Dedifferentiated amniotic fluid mesenchymal stem cell (primary cell): Measurements from ENCODE around the gene POC1B.
"Not testable (repeated sequence)": the region's sequence is repeated elsewhere in the genome, so short reads cannot be mapped to it uniquely, and the experiment has no call there.

Experiments
- DNase-seq: peaks from one replicate; pipeline ENCODE4 v3.0.0-alpha.2; 2016; ENCODE audit errors: extremely low spot score

The POC1B gene

GRCh38 chr12:89468017-89468416 is 57.8 kb downstream of the POC1B start:
- DNase-seq, result no peak

- no peak for DNase-seq
Observed at GRCh38 chr12:89464974-89465592, 60.8 kb downstream of the POC1B start.

- DNase-seq, result peak; percentile 89
Observed at GRCh38 chr12:89461649-89462612, 63.9 kb downstream of the POC1B start.

GRCh38 chr12:89461190-89461589 is 64.7 kb downstream of the POC1B start:
- DNase-seq, result no peak

DNA sequence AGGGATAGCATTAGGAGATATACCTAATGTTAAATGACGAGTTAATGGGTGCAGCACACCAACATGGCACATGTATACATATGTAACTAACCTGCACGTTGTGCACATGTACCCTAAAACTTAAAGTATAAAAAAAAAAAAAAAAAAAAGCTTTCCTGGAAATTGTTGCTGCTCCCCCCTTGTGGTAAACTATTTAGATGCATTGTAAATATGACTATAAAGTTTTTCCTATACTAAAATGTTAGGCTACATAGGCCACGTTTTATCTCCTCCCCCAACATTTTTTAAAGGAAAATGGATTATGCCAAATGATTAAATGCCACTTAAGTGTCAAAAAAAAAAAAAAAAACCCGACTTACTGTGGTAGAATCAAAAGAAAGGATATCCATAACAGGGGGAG is 66.6 kb downstream of the POC1B start:
- not testable (repeated sequence) for DNase-seq

GRCh38 chr12:89456565-89456964 is 69.3 kb downstream of the POC1B start:
- no peak for DNase-seq

GRCh38 chr12:89454080-89454848 is 71.6 kb downstream of the POC1B start:
- DNase-seq, result no peak

GRCh38 chr12:89453121-89453978 is 72.5 kb downstream of the POC1B start:
- DNase-seq, result peak; percentile 49

DNA sequence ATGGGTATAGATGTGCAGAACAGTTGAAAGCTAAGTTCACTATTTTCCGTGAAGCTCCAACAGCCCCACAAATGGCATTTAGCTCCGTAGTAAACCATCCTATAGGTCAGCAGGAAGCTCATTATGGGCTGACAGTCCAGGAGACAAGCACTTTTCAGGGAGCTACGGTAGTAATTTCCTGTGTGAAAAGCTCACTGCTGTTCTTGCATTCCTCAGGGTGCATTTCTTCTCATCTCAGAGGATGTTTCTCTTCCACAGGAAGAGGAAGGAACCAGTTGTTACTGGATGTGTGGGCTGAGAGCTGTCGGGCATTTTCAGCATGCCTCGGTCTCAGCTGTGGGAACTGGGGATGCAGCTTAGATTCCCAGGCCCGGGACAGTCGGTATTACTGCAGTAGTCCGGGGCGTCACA is 74.0 kb downstream of the POC1B start:
- peak; percentile 21 for DNase-seq

DNA sequence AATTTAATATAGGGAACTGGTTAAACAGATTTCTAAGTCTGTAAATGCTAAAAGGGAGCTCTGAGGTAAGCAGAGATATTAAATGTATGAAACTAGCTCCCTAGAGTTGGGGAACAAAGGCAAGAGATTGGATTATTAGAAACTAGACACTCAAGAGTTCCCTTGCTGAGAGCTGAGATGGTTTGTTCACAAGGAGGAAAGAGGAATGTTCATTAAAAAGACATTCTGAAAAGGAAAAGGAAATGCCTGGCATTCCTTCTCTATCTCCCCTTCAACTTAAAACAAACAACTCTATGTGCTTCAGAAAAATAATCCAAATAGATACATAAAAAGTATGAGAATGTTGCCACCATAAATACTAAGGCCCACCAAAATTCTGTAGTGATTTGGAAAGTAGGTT is 74.9 kb downstream of the POC1B start:
- DNase-seq, result no peak

- DNase-seq, result no peak
Observed at GRCh38 chr12:89448951-89449371, 76.9 kb downstream of the POC1B start.

- DNase-seq, result no peak
Observed at GRCh38 chr12:89448526-89448925, 77.3 kb downstream of the POC1B start.

DNA sequence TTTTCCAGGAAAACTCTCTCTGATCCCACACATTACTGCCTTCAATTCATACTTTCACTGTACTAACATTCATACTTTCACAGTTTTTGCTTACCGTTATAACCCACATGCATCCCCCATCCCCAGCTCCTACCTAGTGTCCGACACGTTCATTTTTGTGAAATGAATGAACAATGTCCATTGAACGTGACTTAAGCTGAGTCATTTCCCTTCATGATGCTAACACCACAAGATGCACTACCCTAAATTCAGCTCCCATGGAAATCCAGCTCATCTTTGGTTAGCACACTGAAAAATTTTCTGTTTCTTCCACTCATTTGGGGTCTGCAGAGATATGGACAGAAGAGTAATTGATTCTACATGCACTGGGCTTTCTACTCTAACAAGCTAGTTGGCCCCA is 85.9 kb downstream of the POC1B start:
- no peak for DNase-seq

DNA sequence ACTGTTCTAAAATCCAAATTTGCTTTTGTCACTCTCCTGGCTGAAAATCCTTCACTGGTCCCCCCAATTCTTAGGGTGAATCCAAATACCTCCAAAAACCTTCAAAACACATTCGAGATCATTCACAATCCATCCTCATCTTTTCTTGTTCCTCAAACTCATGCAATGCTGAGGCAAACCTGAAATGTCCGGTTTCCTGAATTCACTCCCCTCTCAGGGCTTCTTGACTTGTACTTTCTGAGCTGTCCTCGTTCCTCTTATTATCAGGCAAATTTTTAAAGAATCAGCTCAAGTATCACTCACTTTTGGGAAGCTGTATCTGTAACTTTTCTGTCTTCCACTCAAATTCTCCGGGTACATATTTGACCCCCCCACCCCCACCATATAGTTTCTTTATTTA is 88.6 kb downstream of the POC1B start:
- DNase-seq, result no peak

- DNase-seq, result no peak
Observed at GRCh38 chr12:89436062-89436461, 89.8 kb downstream of the POC1B start.

DNA sequence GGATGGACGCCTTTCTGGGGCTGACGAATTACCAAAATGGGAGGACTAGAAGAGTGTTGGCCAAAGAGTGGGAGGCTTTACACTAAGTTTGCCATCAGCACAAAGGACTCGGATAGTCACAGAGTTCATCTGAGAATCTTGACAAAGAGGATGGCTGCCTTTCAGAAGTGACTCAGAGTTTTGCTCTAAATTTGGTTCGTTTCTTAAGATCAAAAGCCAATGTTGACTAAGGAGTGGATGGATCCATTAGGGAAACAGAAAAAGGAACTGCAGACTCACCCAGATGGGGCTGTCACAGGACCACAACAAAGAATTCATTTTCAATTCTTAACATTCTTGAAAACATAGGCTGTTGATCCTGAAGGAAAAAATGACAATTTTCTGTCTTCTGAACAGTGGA is 92.2 kb downstream of the POC1B start:
- DNase-seq, result peak; percentile 9

- no peak for DNase-seq
Observed at GRCh38 chr12:89432396-89432795, 93.5 kb downstream of the POC1B start.

- peak; percentile 5 for DNase-seq
Observed at GRCh38 chr12:89429528-89429927, 96.3 kb downstream of the POC1B start.

GRCh38 chr12:89427508-89428156 is 98.2 kb downstream of the POC1B start:
- DNase-seq, result peak; percentile 9

DNA sequence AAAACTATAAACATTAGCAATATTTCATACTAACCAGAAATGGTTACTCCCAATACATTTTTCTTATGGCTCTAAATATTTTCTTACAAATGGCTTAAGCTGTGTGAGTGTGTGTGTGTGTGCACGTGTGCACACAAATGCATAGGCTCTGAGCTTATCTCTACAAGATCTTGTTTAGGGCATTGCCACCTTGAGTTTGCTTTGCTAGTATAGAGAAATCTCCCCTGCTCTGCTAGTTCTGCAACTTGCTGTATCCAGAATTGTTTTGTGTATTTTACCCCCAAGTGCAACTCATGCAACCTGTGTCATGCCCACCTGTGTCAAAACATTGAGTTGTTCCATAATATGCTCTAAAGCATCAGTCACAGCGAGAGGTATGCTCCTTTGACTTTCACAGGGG is 101.0 kb downstream of the POC1B start:
- DNase-seq, result no peak

GRCh38 chr12:89424389-89424788 is 101.5 kb downstream of the POC1B start:
- no peak for DNase-seq
